ENCODE measurements around the gene AJUBA.

AJUBA gene

GRCh38 chr14:22923746-22924145, 58.6 kb downstream of the AJUBA start:
- no peak overlapping the region for H2AFZ ChIP-seq (ENCODE audit: low read length)
- no peaks in the 10 kb centered on the region for H3F3A ChIP-seq (ENCODE audit: low read depth)
- H3K36me3 ChIP-seq (ENCODE audit: insufficient read depth, low read length) = peaks cover 38% of the 10 kb centered on the region; the same call in 1 of the 2 replicates
- no peaks in the 10 kb centered on the region for H3K9me3 ChIP-seq (ENCODE audit: insufficient read depth, low read depth, low read length)
- no peak overlapping the region for H3K4me2 ChIP-seq (ENCODE audit: low read depth, low read length, poor library complexity, severe bottlenecking)
- H3K9ac ChIP-seq (ENCODE audit: low read depth, low read length, poor library complexity, severe bottlenecking) = no peak overlapping the region
- no peak for TF ChIP-seq CTCF (conservative IDR thresholded peaks at IDR 0.05; ENCODE audit: low read length)
- no peak for TF ChIP-seq EZH2phosphoT487 (IDR thresholded peaks at IDR 0.05; ENCODE audit: borderline replicate concordance)
- H3K9me2 ChIP-seq (replicated peaks; ENCODE audit: low read depth, low read length) = no peaks in the 10 kb centered on the region
- no peaks in the 10 kb centered on the region for H4K20me1 ChIP-seq (ENCODE audit: insufficient read depth, low read length, poor library complexity, severe bottlenecking)
- H3K27me3 ChIP-seq (ENCODE audit: insufficient read depth, low read length, poor library complexity, severe bottlenecking) = no peaks in the 10 kb centered on the region
- H3K4me3 ChIP-seq (ENCODE audit: low read length, poor library complexity, severe bottlenecking) = no peak overlapping the region
- peaks cover 30% of the 10 kb centered on the region for H3K79me2 ChIP-seq (ENCODE audit: insufficient read depth, low read length)
- H3K4me1 ChIP-seq (ENCODE audit: insufficient read depth, low read length, poor library complexity, severe bottlenecking) = peaks cover 11% of the 10 kb centered on the region

GRCh38 chr14:22922294-22922693, 60.1 kb downstream of the AJUBA start:
- peaks cover 13% of the 10 kb centered on the region for H3K4me1 ChIP-seq (ENCODE audit: insufficient read depth, low read length, poor library complexity, severe bottlenecking)
- TF ChIP-seq EZH2phosphoT487 (IDR thresholded peaks at IDR 0.05; ENCODE audit: borderline replicate concordance) (no peak), CTCF (conservative IDR thresholded peaks at IDR 0.05; ENCODE audit: low read length) (no peak)
- H4K20me1 ChIP-seq (ENCODE audit: insufficient read depth, low read length, poor library complexity, severe bottlenecking) = peaks cover 2% of the 10 kb centered on the region
- H3F3A ChIP-seq (ENCODE audit: low read depth) = no peaks in the 10 kb centered on the region
- peaks cover 30% of the 10 kb centered on the region for H3K79me2 ChIP-seq (ENCODE audit: insufficient read depth, low read length)
- H3K4me3 ChIP-seq (ENCODE audit: low read length, poor library complexity, severe bottlenecking) = no peak overlapping the region
- H3K9me2 ChIP-seq (replicated peaks; ENCODE audit: low read depth, low read length) = no peaks in the 10 kb centered on the region
- peaks cover 38% of the 10 kb centered on the region; the same call in 1 of the 2 replicates for H3K36me3 ChIP-seq (ENCODE audit: insufficient read depth, low read length)
- no peaks in the 10 kb centered on the region for H3K27me3 ChIP-seq (ENCODE audit: insufficient read depth, low read length, poor library complexity, severe bottlenecking)
- no peak overlapping the region for H3K4me2 ChIP-seq (ENCODE audit: low read depth, low read length, poor library complexity, severe bottlenecking)
- H3K9me3 ChIP-seq (ENCODE audit: insufficient read depth, low read depth, low read length) = no peaks in the 10 kb centered on the region
- no peak overlapping the region for H3K9ac ChIP-seq (ENCODE audit: low read depth, low read length, poor library complexity, severe bottlenecking)
- H2AFZ ChIP-seq (ENCODE audit: low read length) = no peak overlapping the region
